Activated naive CD4-positive, alpha-beta T cell treated with Interleukin-2 at 50 U/mL for 16 hours (primary cell): ENCODE measurements around the gene TMPRSS12.
"Not testable (repeated sequence)": the region's sequence is repeated elsewhere in the genome, so short reads cannot be mapped to it uniquely, and the experiment has no call there.

Experiments
- DNase-seq: peaks from one replicate; pipeline ENCODE4 v3.0.0-alpha.2; 2020

TMPRSS12 gene

GRCh38 chr12:50927356-50927755 is 84.6 kb downstream of the TMPRSS12 start:
- DNase-seq, result no peak

GRCh38 chr12:50927766-50928224 is 85.1 kb downstream of the TMPRSS12 start:
- no peak for DNase-seq

GRCh38 chr12:50928392-50928791 is 85.7 kb downstream of the TMPRSS12 start:
- no peak for DNase-seq

- DNase-seq, result no peak
These were observed 87.1 kb downstream of the TMPRSS12 start for GRCh38 chr12:50929831-50930230.

- not testable (repeated sequence) for DNase-seq
These were observed 87.8 kb downstream of the TMPRSS12 start for GRCh38 chr12:50930477-50930876.

- no peak for DNase-seq
These were observed 90.1 kb downstream of the TMPRSS12 start for GRCh38 chr12:50932787-50933280.

- DNase-seq, result no peak
These were observed 90.9 kb downstream of the TMPRSS12 start for GRCh38 chr12:50933459-50934124.

GRCh38 chr12:50934371-50934851 is 91.7 kb downstream of the TMPRSS12 start:
- DNase-seq, result no peak

- DNase-seq, result no peak
These were observed 92.5 kb downstream of the TMPRSS12 start for GRCh38 chr12:50934981-50935807.

- DNase-seq, result no peak
These were observed 94.2 kb downstream of the TMPRSS12 start for GRCh38 chr12:50936821-50937530.
